ENCODE measurements around the gene ISOC2.

DNA sequence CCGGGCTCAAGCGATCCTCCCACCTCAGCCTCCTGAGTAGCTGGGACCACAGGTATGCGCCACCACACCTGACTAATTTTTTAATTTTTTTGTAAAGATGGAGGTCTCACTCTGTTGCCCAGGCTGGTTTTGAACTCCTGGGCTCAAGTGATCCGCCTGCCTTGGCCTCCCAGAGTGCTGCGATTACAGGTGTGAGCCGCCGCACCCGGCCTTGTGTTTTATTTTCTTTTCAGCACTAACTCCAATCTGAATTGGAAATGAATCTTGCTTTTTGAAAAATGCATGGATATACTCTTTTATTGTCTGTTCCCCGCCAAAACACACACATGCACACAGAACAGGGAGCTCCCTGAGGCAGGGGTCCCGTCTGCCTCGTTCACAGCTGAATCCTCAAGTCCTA lies 1.3 kb upstream of the ISOC2 start:
- TF ChIP-seq, protein P1, sequence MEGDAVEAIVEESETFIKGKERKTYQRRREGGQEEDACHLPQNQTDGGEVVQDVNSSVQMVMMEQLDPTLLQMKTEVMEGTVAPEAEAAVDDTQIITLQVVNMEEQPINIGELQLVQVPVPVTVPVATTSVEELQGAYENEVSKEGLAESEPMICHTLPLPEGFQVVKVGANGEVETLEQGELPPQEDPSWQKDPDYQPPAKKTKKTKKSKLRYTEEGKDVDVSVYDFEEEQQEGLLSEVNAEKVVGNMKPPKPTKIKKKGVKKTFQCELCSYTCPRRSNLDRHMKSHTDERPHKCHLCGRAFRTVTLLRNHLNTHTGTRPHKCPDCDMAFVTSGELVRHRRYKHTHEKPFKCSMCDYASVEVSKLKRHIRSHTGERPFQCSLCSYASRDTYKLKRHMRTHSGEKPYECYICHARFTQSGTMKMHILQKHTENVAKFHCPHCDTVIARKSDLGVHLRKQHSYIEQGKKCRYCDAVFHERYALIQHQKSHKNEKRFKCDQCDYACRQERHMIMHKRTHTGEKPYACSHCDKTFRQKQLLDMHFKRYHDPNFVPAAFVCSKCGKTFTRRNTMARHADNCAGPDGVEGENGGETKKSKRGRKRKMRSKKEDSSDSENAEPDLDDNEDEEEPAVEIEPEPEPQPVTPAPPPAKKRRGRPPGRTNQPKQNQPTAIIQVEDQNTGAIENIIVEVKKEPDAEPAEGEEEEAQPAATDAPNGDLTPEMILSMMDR (IDR thresholded peaks at IDR 0.05; ENCODE audit: insufficient read depth, low read length), result no peak
- TF ChIP-seq, protein P2, sequence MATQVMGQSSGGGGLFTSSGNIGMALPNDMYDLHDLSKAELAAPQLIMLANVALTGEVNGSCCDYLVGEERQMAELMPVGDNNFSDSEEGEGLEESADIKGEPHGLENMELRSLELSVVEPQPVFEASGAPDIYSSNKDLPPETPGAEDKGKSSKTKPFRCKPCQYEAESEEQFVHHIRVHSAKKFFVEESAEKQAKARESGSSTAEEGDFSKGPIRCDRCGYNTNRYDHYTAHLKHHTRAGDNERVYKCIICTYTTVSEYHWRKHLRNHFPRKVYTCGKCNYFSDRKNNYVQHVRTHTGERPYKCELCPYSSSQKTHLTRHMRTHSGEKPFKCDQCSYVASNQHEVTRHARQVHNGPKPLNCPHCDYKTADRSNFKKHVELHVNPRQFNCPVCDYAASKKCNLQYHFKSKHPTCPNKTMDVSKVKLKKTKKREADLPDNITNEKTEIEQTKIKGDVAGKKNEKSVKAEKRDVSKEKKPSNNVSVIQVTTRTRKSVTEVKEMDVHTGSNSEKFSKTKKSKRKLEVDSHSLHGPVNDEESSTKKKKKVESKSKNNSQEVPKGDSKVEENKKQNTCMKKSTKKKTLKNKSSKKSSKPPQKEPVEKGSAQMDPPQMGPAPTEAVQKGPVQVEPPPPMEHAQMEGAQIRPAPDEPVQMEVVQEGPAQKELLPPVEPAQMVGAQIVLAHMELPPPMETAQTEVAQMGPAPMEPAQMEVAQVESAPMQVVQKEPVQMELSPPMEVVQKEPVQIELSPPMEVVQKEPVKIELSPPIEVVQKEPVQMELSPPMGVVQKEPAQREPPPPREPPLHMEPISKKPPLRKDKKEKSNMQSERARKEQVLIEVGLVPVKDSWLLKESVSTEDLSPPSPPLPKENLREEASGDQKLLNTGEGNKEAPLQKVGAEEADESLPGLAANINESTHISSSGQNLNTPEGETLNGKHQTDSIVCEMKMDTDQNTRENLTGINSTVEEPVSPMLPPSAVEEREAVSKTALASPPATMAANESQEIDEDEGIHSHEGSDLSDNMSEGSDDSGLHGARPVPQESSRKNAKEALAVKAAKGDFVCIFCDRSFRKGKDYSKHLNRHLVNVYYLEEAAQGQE (IDR thresholded peaks at IDR 0.05; ENCODE audit: insufficient replicate concordance, low read depth), result no peak
- no peak for TF ChIP-seq GABPA (IDR thresholded peaks at IDR 0.05; ENCODE audit: low read depth)
- TF ChIP-seq POLR2AphosphoS5 (IDR thresholded peaks at IDR 0.05; ENCODE audit: low read depth), result no peak
